Natural killer cell (primary cell): Measurements from ENCODE around the gene FCAMR. TPM values are rescaled to one million over a fixed set of nuclear protein-coding genes. Genes with fewer than 3 reads are reported as not detected.

Experiments
- ATAC-seq, 3 donors: fragments of 150-1000 bp in 2 of 3; fragments of 200-7000 bp in 1 of 3; cut with Tn5 transposase; 1 replicate in 1 of 3; 2 replicates in 2 of 3; pipeline ENCODE4 v1.10.0; 2021; ENCODE audit warnings: mild to moderate bottlenecking in 2 of 3, moderate library complexity in 2 of 3
- DNase-seq, 2 donors: peaks; one replicate each; pipeline versions ENCODE4 v3.0.0 to v3.0.0-alpha.2; 2013 to 2021; ENCODE audit warnings: mixed read lengths in 1 of 2
- H3K27ac ChIP-seq: one replicate; pipeline ENCODE4 v1.5.1; 2013; ENCODE audit warnings: mild to moderate bottlenecking, low read length
- H3K27me3 ChIP-seq: one replicate; pipeline ENCODE4 v1.6.1; 2013; ENCODE audit warnings: low read length; ENCODE audit not compliant: control insufficient read depth, insufficient read depth
- H3K36me3 ChIP-seq: one replicate; pipeline ENCODE4 v1.6.1; 2013; ENCODE audit warnings: low read length; ENCODE audit not compliant: control insufficient read depth, insufficient read depth
- H3K4me1 ChIP-seq: one replicate; pipeline ENCODE4 v1.6.1; 2013; ENCODE audit warnings: low read length; ENCODE audit not compliant: control insufficient read depth, insufficient read depth
- H3K4me3 ChIP-seq: one replicate; pipeline ENCODE4 v1.5.1; 2013; ENCODE audit warnings: low read length
- H3K9me3 ChIP-seq: one replicate; pipeline ENCODE4 v1.6.1; 2013; ENCODE audit warnings: low read length; ENCODE audit not compliant: control insufficient read depth, insufficient read depth
- H3K27ac Mint-ChIP-seq, 2 donors: one replicate each; pipeline ENCODE4 v1.8.0; 2022; ENCODE audit warnings: mild to moderate bottlenecking in 2 of 2, mixed read lengths in 2 of 2, moderate library complexity in 1 of 2
- H3K27me3 Mint-ChIP-seq, 2 donors: one replicate each; pipeline ENCODE4 v1.8.0; 2022; ENCODE audit warnings: low read depth in 2 of 2, mixed read lengths in 2 of 2
- H3K36me3 Mint-ChIP-seq: one replicate; pipeline ENCODE4 v1.8.0; 2022; ENCODE audit warnings: mixed read lengths
- H3K4me1 Mint-ChIP-seq, 2 donors: one replicate each; pipeline ENCODE4 v1.8.0; 2022; ENCODE audit warnings: mixed read lengths in 2 of 2
- H3K4me3 Mint-ChIP-seq: one replicate; pipeline ENCODE4 v1.8.0; 2022; ENCODE audit warnings: mild to moderate bottlenecking, moderate library complexity, mixed read lengths
- H3K9me3 Mint-ChIP-seq, 2 donors: one replicate each; pipeline ENCODE4 v1.8.0; 2022; ENCODE audit warnings: mixed read lengths in 2 of 2
- CTCF ChIP-seq: fragments of 200-600 bp; IDR thresholded peaks from one replicate; pipeline ENCODE4 v1.8.0; 2022; ENCODE audit warnings: antibody characterized with exemption
- WGBS: methylation state at CpG from one replicate; pipeline ENCODE4 v1.1.7; 2013; ENCODE audit warnings: missing lambda C conversion rate; ENCODE audit not compliant: insufficient coverage; 5-methylcytosine and 5-hydroxymethylcytosine counted together
- intact Hi-C: fragments of 100-400 bp; cut with micrococcal nuclease; formaldehyde crosslinking; loops from one replicate; pipeline ENCODE4 v1.14.2; 2022
- total RNA-seq, 4 donors: library from RNA; stranded (reverse); fragments of 120-200 nt in 1 of 4; gene quantifications; one replicate each; pipeline versions ENCODE4 v1.2.3 to v1.2.4, GENCODE V29; 2013 to 2022

The FCAMR gene
- total RNA-seq, 3 donors from 2014 or later (not counting 1 experiment from before 2014, with no cell fraction given) = not detected

- no peaks in the 10 kb centered on the region for H3K9me3 ChIP-seq
- no peak overlapping the region for H3K27ac ChIP-seq
- H3K27me3 ChIP-seq = no peaks in the 10 kb centered on the region
- no peak for TF ChIP-seq CTCF
- no peak for ATAC-seq
- no peaks in the 10 kb centered on the region for H3K36me3 ChIP-seq
- Mint-ChIP-seq H3K36me3 (no peaks in the 10 kb centered on the region), H3K4me3 (no peak overlapping the region), H3K27me3 (peaks cover 9% of the 10 kb centered on the region in 2 donors), H3K27ac (no peak overlapping the region), H3K4me1 (no peaks in the 10 kb centered on the region), H3K9me3 (no peaks in the 10 kb centered on the region)
- WGBS = 80% methylated on average over 3 of the region's 3 CpGs
- intact Hi-C loops = loop anchor here (5.0 kb wide), 1 partner anchor 67 kb away; no protein-coding TSS in a partner anchor
- no peak overlapping the region for H3K4me3 ChIP-seq
- no peaks in the 10 kb centered on the region for H3K4me1 ChIP-seq
- DNase-seq = no peak
Measured at GRCh38 chr1:206979379-206980043, 9.3 kb upstream of the FCAMR start.

- H3K27me3 ChIP-seq = no peaks in the 10 kb centered on the region
- no peak for TF ChIP-seq CTCF
- H3K36me3 ChIP-seq = no peaks in the 10 kb centered on the region
- Mint-ChIP-seq H3K9me3 (no peaks in the 10 kb centered on the region), H3K27ac (no peak overlapping the region), H3K36me3 (no peaks in the 10 kb centered on the region), H3K4me1 (no peaks in the 10 kb centered on the region), H3K27me3 (peaks cover 5 to 9% of the 10 kb centered on the region in 2 donors), H3K4me3 (no peak overlapping the region)
- ATAC-seq (no peak), DNase-seq (no peak)
- 95% methylated on average over 7 of the region's 7 CpGs for WGBS
- intact Hi-C loops = no loop called here
- no peak overlapping the region for H3K27ac ChIP-seq
- H3K4me1 ChIP-seq = no peaks in the 10 kb centered on the region
- H3K4me3 ChIP-seq = no peak overlapping the region
- no peaks in the 10 kb centered on the region for H3K9me3 ChIP-seq
Measured at GRCh38 chr1:206978259-206978658, 8.0 kb upstream of the FCAMR start.

GRCh38 chr1:206975306-206975705 is 5.0 kb upstream of the FCAMR start:
- DNase-seq = no peak
- 75% methylated on average over 1 of the region's 1 CpG for WGBS
- no peak overlapping the region for H3K27ac Mint-ChIP-seq
- Histone ChIP-seq H3K4me1 (no peaks in the 10 kb centered on the region), H3K27ac (no peak overlapping the region), H3K9me3 (no peaks in the 10 kb centered on the region), H3K27me3 (no peaks in the 10 kb centered on the region), H3K4me3 (no peak overlapping the region), H3K36me3 (no peaks in the 10 kb centered on the region)
- H3K4me3 Mint-ChIP-seq = no peak overlapping the region
- ATAC-seq = no peak
- no peak for TF ChIP-seq CTCF
- no peaks in the 10 kb centered on the region for H3K9me3 Mint-ChIP-seq
- H3K36me3 Mint-ChIP-seq = no peaks in the 10 kb centered on the region
- intact Hi-C loops = no loop called here
- no peaks in the 10 kb centered on the region for H3K4me1 Mint-ChIP-seq
- H3K27me3 Mint-ChIP-seq = peaks cover 15 to 31% of the 10 kb centered on the region in 2 donors

- no peaks in the 10 kb centered on the region for H3K36me3 ChIP-seq
- H3K4me3 ChIP-seq = no peak overlapping the region
- TF ChIP-seq CTCF = no peak
- no peak for ATAC-seq
- H3K4me3 Mint-ChIP-seq = no peak overlapping the region
- H3K9me3 ChIP-seq = no peaks in the 10 kb centered on the region
- H3K27ac ChIP-seq = no peak overlapping the region
- H3K27ac Mint-ChIP-seq = no peak overlapping the region
- no peak for DNase-seq
- H3K27me3 Mint-ChIP-seq = peaks cover 23 to 39% of the 10 kb centered on the region in 2 donors
- H3K36me3 Mint-ChIP-seq = no peaks in the 10 kb centered on the region
- no peaks in the 10 kb centered on the region for H3K27me3 ChIP-seq
- H3K9me3 Mint-ChIP-seq = no peaks in the 10 kb centered on the region
- intact Hi-C loops = no loop called here
- 90% methylated on average over 3 of the region's 3 CpGs for WGBS
- no peaks in the 10 kb centered on the region for H3K4me1 Mint-ChIP-seq
- peaks cover 3% of the 10 kb centered on the region for H3K4me1 ChIP-seq
Measured at GRCh38 chr1:206974140-206974539, 3.9 kb upstream of the FCAMR start.
